T-helper 9 cell (primary cell): ENCODE data around the gene RPS8.
"Not testable (repeated sequence)": the region's sequence is repeated elsewhere in the genome, so short reads cannot be mapped to it uniquely, and the experiment has no call there.

ENCODE experiments used
- DNase-seq: peaks from one replicate; pipeline ENCODE4 v3.0.0-alpha.2; 2020

Gene RPS8

GRCh38 chr1:44820328-44821239 is 45.2 kb downstream of the RPS8 start:
- DNase-seq, result no peak

- no peak for DNase-seq
Measured at GRCh38 chr1:44821240-44821715, 45.9 kb downstream of the RPS8 start.

DNA sequence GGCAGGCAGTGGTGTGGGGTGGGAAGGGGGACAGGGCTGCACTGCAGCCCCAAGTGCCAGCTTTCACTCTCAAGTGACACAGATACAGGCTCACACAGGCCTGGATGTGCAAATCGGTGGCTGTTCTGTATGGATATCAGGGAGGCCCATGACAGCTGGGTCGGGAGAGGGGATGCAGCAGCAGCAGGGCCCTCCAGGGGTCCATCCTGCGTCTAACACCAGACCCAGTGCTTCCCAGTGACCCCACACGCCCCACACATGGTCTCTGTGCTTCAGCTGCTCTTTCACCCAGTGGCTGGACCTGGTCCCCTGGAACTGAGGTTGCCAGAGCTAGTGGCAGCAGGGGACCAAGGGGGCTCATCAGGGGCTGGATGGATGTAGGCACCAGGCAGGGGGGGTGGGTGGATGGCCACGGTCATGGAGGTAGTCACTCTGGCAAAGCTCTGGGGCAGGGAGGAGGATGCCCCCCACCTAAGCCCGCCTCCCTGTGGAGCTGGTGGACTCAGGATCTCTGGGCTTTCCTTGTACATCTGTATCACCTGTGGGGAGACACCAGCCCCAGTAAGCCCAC is 46.9 kb downstream of the RPS8 start:
- no peak for DNase-seq

GRCh38 chr1:44822981-44823451 is 47.7 kb downstream of the RPS8 start:
- DNase-seq, result no peak

DNA sequence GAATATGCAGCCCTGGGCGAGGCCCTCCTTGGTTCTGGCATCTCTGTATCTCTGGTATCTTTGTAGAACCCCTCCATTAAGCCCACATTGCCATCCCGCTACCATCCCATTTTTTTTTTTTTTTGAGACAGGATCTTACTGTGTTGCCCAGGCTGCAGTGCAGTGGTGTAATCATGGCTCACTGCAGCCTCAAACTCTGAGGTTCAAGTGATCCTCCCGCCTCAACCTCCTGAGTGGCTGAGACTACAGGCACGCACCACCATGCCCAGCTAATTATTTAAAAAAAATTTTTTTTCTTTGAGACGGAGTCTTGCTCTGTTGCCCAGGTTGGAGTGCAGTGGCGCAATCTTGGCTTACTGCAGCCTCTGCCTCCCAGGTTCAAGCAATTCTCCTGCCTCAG is 49.1 kb downstream of the RPS8 start:
- not testable (repeated sequence) for DNase-seq

DNA sequence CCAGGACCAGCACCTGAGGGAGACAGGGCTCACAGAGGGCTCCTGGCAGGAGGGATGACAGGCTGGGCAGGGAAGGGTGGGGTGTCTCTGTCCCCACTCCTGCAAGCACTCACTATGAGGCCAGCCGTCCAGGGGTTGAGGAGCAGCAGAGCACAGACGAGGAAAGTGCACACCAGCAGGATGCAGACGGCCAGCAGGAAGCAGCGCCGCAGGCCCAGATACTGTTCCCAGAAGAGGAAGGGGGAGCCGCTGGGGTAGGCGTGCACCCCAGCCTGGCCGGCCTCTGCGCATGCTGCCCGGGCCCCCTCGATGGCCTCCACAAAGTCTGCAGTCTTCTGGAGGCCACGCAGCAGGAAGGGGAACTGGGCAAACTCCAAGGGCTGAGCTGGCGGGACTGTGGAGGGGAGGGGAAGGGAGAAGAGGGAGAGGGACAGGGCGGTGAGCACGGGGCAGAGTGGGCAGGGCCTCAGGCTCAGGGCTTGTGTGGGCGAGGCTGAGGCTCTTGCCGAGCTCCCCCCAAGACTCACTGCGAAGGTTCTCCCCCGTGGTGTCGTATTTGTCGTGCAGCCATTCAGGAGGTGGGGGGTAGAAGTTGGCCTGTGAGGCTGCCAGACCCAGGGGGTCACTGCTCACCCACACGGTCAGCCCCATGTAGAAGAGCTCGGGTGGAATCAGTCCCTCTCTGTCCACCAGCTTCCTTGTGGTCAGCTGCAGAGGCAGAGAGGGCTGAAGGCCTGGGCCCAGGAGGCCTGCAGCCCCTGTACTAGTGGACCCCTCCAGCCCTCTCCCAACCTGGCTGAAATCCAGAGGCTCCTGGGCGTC is 51.2 kb downstream of the RPS8 start:
- no peak for DNase-seq

DNA sequence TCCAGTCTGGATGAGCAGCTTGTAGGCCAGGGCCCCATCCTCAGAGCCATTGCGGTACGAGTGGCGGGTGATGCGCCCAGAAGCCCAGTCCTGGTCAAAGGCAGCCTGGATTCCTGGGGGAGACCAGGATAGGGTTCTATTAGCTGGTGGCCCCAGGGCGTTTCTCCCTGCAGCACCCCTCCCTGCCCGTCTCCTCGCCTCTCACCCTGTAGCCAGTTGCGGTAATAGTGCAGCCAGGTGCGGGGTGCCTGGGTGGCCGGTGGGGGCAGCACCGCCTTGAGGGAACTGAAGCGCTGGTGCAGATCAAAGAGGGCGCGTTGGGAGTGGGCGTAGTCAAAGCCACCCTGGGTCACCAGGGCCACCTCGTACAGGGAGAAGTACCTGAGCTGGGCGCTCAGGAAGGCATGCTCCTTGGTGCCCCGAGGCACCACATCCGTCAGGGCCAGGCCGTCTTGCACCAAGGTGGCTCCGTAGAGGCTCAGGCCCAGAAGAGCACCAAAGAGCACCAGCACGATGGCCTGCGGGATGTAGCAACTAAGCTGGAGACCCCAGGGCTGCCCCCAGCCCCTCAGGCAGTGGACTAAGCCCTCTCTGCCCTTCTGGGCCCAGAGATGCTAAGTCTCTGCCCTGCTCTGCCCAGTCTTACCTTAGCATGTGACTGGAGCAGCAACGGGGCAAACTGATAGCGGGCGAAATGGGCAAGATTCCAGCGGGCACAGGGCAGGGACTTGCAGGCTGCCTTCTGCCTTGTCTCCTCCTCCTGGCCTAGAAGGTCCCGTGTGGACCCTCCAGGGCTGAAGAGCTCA is 52.1 kb downstream of the RPS8 start:
- no peak for DNase-seq

GRCh38 chr1:44828003-44828651 is 52.8 kb downstream of the RPS8 start:
- no peak for DNase-seq
